ENCODE data around the gene TERB2. TPM values are rescaled to one million over a fixed set of nuclear protein-coding genes. Genes with fewer than 3 reads are reported as not detected.
A peak's percentile ranks its signal among the peaks of the same experiment; 100 is the strongest.
"Not testable (repeated sequence)": the region's sequence is repeated elsewhere in the genome, so short reads cannot be mapped to it uniquely, and the experiment has no call there.

Gene TERB2
- total RNA-seq, 1 donor from 2014 or later = not detected

DNA sequence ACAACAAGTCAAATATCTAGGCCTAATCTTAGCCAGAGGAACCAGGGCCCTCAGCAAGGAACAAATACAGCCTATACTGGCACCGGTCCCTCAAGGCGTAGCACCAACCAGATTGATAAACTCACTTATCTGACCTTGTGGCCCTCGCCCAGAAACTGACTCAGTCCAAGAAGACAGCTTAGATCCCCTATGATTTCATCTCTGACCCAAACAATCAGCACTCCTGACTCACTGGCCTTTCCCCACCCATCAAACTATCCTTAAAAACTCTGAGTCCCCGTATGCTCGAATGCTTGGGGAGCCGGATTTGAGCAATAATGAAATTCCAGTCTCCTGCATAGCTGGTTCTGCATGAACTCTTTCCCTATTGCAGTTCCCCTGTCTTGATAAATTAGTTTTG is 64.9 kb downstream of the TERB2 start:
- H3K4me1 Mint-ChIP-seq (ENCODE audit: unreplicated experiment) = peaks cover 13% of the 10 kb centered on the region
- no peaks in the 10 kb centered on the region for H3K9me3 Mint-ChIP-seq (ENCODE audit: unreplicated experiment)
- peaks cover 8% of the 10 kb centered on the region for H3K27me3 Mint-ChIP-seq (ENCODE audit: unreplicated experiment)
- DNase-seq (ENCODE audit: low spot score) = no peak
- TF ChIP-seq, protein P1, sequence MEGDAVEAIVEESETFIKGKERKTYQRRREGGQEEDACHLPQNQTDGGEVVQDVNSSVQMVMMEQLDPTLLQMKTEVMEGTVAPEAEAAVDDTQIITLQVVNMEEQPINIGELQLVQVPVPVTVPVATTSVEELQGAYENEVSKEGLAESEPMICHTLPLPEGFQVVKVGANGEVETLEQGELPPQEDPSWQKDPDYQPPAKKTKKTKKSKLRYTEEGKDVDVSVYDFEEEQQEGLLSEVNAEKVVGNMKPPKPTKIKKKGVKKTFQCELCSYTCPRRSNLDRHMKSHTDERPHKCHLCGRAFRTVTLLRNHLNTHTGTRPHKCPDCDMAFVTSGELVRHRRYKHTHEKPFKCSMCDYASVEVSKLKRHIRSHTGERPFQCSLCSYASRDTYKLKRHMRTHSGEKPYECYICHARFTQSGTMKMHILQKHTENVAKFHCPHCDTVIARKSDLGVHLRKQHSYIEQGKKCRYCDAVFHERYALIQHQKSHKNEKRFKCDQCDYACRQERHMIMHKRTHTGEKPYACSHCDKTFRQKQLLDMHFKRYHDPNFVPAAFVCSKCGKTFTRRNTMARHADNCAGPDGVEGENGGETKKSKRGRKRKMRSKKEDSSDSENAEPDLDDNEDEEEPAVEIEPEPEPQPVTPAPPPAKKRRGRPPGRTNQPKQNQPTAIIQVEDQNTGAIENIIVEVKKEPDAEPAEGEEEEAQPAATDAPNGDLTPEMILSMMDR (IDR thresholded peaks at IDR 0.05; ENCODE audit: unreplicated experiment) = no peak
- no peak overlapping the region for H3K4me3 Mint-ChIP-seq (ENCODE audit: unreplicated experiment)
- H3K36me3 Mint-ChIP-seq (ENCODE audit: low read depth, unreplicated experiment) = no peaks in the 10 kb centered on the region
- no peak overlapping the region for H3K27ac Mint-ChIP-seq (ENCODE audit: unreplicated experiment)

DNA sequence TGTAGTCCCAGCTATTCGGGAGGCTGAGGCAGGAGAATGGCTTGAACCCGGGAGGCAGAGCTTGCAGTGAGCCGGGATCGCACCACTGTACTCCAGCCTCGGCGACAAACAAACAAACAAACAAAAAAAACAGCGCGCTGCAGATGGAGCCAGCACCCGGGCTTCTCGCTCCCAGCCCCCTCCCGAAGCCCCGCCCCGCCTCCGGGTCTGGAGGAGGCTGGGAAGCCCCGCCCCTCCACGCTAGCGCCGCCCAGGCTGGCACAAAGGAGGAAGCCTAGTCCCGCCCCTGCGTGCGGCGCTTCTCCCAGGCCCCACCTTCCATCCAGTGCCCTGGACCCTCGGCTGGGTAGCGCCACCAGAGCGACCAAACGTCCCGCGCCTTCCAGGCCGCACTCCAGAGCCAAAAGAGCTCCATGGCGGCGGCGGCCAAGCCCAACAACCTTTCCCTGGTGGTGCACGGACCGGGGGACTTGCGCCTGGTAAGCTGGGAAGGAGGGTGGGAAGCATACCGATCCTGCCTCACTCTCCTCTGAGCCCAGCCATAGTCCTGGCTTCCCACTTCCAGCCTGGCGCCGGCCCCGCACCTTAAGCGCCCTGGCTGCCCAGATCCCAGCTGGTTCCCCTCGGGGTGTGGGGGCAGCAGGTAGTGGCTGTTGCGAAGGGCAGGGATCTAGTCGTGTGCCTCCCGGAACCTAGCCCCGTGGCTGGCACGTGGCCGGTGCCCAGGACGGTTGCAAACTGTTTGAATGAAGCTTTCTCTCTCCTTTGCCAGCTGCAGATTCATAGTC is 66.6 kb downstream of the TERB2 start, which contains the start of gene SORD:
Gene SORD, plus strand, starts transcription at position 325 of the 788 bp plus-strand sequence. Its CDS starts 89 bp downstream, at position 414.
- Mint-ChIP-seq H3K27me3 (ENCODE audit: unreplicated experiment) (peaks cover 5% of the 10 kb centered on the region), H3K27ac (ENCODE audit: unreplicated experiment) (peak within 1 kb of the TSS; percentile 58), H3K9me3 (ENCODE audit: unreplicated experiment) (no peaks in the 10 kb centered on the region), H3K4me3 (ENCODE audit: unreplicated experiment) (peak within 1 kb of the TSS; percentile 81), H3K4me1 (ENCODE audit: unreplicated experiment) (peaks cover 29% of the 10 kb centered on the region), H3K36me3 (ENCODE audit: low read depth, unreplicated experiment) (no peaks in the 10 kb centered on the region)
- TF ChIP-seq, protein P1 (IDR thresholded peaks at IDR 0.05; ENCODE audit: unreplicated experiment) = no peak
- peak; percentile 95 for DNase-seq (ENCODE audit: low spot score)

DNA sequence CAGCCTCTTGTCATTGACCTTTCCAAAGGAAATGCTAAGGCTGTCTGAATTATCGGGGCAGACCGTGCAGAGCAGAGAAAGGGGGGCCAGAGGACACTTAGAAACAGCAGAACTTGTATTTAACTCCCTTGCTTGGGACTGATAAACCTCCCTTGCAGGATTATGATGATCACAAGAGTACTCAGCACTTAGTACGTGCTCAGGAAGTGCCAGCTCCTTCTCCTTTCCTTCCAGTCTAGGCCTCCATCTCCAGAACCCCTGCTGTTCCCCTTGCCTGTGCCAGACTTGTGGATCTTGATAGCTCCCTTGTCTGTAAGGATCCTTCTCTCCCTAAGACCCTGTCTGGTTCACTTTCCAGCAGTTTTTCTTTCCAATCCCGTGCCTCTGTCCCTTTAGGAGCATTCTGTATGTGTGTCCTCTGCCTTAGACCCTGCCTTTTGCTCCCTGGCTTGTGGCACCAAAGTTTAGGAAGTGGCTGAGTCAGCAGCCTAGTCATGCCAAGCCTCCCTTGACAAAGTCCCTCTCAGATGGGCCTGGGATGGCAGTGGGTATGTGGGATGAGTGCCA is 67.3 kb downstream of the TERB2 start:
- Mint-ChIP-seq H3K27ac (ENCODE audit: unreplicated experiment) (peak overlapping the region; percentile 58), H3K9me3 (ENCODE audit: unreplicated experiment) (no peaks in the 10 kb centered on the region), H3K36me3 (ENCODE audit: low read depth, unreplicated experiment) (peaks cover 3% of the 10 kb centered on the region), H3K27me3 (ENCODE audit: unreplicated experiment) (peaks cover 5% of the 10 kb centered on the region), H3K4me1 (ENCODE audit: unreplicated experiment) (peaks cover 32% of the 10 kb centered on the region), H3K4me3 (ENCODE audit: unreplicated experiment) (peak overlapping the region; percentile 77)
- TF ChIP-seq, protein P1 (IDR thresholded peaks at IDR 0.05; ENCODE audit: unreplicated experiment) = no peak
- DNase-seq (ENCODE audit: low spot score) = no peak

DNA sequence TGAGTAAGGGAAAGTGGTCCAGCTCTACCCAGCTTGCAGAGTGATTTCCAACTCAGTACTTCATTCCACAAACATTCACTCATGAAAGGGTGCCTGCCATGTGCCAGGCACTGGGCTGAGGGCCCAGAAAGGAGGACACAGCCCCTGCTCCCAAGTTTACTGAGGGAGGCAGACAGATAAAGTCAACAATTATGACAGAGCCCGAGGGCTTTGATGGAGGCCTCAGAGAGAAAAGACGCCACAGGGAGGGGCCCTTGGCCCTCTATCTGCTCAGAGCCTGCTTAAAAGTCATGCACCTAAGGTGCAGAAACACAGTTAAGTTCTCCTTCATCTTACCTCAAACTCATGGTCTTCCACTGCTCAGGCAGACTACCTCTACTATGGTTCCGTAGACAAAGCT is 68.2 kb downstream of the TERB2 start:
- H3K4me3 Mint-ChIP-seq (ENCODE audit: unreplicated experiment); H3K27me3 Mint-ChIP-seq (ENCODE audit: unreplicated experiment); H3K27ac Mint-ChIP-seq (ENCODE audit: unreplicated experiment); H3K9me3 Mint-ChIP-seq (ENCODE audit: unreplicated experiment); H3K36me3 Mint-ChIP-seq (ENCODE audit: low read depth, unreplicated experiment); DNase-seq (ENCODE audit: low spot score): not testable (repeated sequence)
- peaks cover 32% of the 10 kb centered on the region for H3K4me1 Mint-ChIP-seq (ENCODE audit: unreplicated experiment)

DNA sequence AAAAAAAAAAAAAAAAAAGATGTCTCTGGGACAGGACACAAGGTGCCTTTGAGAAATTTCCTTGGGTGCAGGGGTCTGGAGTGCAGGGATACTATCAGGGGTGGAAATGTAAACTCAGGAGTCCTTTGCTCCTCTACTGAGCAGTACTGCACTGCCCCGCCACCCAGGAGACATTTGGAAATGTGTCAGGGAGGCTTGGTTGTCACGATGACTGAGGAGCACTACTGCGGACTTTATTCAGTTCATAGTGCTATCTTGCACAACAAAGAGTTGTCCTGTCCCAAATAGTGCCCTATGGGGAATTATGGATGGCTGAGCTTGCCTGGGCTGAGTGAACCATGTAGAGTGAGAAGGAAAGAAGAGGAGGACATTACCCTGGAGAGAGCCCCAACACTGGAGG is 69.1 kb downstream of the TERB2 start:
- H3K4me1 Mint-ChIP-seq (ENCODE audit: unreplicated experiment) = peaks cover 32% of the 10 kb centered on the region
- not testable (repeated sequence) for H3K9me3 Mint-ChIP-seq (ENCODE audit: unreplicated experiment); H3K4me3 Mint-ChIP-seq (ENCODE audit: unreplicated experiment); H3K36me3 Mint-ChIP-seq (ENCODE audit: low read depth, unreplicated experiment); H3K27me3 Mint-ChIP-seq (ENCODE audit: unreplicated experiment); DNase-seq (ENCODE audit: low spot score); H3K27ac Mint-ChIP-seq (ENCODE audit: unreplicated experiment)

DNA sequence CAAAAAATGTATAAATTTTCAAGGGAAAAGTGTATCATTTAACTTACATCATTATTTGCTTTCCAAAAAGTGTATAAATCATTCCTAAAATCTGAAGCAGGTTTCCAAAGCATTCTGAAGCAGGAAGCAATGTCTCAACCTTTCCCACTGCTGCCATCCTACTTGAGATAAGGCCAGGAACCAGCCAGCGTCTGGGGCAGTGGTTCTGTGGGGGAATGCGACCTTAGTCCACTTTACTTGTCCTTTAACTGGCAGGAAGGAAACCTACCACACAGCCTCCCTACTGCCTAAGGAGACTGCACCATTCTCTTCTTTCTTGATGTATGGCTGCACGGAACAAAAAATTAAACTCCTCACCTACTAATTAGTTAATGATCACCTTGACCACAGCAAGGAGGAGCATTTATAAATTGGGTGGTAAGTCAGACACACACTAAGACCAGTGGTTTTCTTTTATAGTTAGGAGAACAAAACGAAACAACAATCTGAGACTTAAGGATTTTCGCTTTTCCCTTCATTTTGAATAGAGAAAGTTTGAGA is 70.2 kb downstream of the TERB2 start:
- DNase-seq (ENCODE audit: low spot score) = no peak
- peaks cover 32% of the 10 kb centered on the region for H3K4me1 Mint-ChIP-seq (ENCODE audit: unreplicated experiment)
- H3K4me3 Mint-ChIP-seq (ENCODE audit: unreplicated experiment) = no peak overlapping the region
- peaks cover 10% of the 10 kb centered on the region for H3K36me3 Mint-ChIP-seq (ENCODE audit: low read depth, unreplicated experiment)
- H3K9me3 Mint-ChIP-seq (ENCODE audit: unreplicated experiment) = no peaks in the 10 kb centered on the region
- H3K27me3 Mint-ChIP-seq (ENCODE audit: unreplicated experiment) = peaks cover 6% of the 10 kb centered on the region
- peak overlapping the region; percentile 4 for H3K27ac Mint-ChIP-seq (ENCODE audit: unreplicated experiment)
- TF ChIP-seq, protein P1 (IDR thresholded peaks at IDR 0.05; ENCODE audit: unreplicated experiment) = no peak

Data from endothelial cell (in vitro differentiated cells).